Measurements from ENCODE around the gene RBMS1. TPM values are rescaled to one million over a fixed set of nuclear protein-coding genes. Genes with fewer than 3 reads are reported as not detected.

Gene RBMS1
- total and polyA plus RNA-seq, 2 donors (not counting 1 experiment from before 2014, with no cell fraction given) = 18.0 to 36.7 TPM

DNA sequence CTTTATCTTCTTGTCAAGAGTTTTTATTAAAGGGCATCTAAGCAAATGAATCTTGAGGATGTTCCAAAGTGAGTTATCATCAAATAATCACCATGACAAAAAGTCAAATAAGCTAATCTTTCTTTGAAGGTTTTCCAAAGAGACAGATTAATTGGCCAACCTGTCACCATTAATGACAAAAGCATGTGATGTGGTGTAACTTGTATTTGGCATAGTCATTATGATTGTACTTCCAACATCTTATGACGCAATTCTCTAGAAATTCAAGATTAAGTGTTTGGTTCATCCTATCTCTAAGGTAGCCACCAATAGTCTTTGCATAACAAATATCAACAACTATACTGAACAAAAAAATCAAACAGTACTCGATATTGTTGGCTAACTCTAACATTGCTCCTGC is 28.6 kb downstream of the RBMS1 start:
- TF ChIP-seq EZH2 (IDR thresholded peaks at IDR 0.05; ENCODE audit: borderline replicate concordance, insufficient read depth, low read depth, low read length, poor library complexity, severe bottlenecking) = no peak
- TF ChIP-seq, protein P1, sequence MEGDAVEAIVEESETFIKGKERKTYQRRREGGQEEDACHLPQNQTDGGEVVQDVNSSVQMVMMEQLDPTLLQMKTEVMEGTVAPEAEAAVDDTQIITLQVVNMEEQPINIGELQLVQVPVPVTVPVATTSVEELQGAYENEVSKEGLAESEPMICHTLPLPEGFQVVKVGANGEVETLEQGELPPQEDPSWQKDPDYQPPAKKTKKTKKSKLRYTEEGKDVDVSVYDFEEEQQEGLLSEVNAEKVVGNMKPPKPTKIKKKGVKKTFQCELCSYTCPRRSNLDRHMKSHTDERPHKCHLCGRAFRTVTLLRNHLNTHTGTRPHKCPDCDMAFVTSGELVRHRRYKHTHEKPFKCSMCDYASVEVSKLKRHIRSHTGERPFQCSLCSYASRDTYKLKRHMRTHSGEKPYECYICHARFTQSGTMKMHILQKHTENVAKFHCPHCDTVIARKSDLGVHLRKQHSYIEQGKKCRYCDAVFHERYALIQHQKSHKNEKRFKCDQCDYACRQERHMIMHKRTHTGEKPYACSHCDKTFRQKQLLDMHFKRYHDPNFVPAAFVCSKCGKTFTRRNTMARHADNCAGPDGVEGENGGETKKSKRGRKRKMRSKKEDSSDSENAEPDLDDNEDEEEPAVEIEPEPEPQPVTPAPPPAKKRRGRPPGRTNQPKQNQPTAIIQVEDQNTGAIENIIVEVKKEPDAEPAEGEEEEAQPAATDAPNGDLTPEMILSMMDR (IDR thresholded peaks at IDR 0.05) = no peak
- ChIA-PET POLR2A (no interaction called here), CTCF (interaction anchor here (0.7 kb wide), 1 partner anchor 21 kb away, joined by 4 read pairs; no protein-coding TSS in a partner anchor)
- no peaks in the 10 kb centered on the region for H3K27me3 ChIP-seq (replicated peaks in 1 of 4; ENCODE audit: control extremely low read depth in 1 of 4, control insufficient read depth in 3 of 4, insufficient read depth in 4 of 4, low read length in 3 of 4)
- ATAC-seq (ENCODE audit: low read depth) (no peak), DNase-seq (no peak)
- Mint-ChIP-seq H3K9me3 (ENCODE audit: insufficient read depth) (no peaks in the 10 kb centered on the region), H3K4me1 (no peaks in the 10 kb centered on the region), H3K27me3 (peaks cover 26% of the 10 kb centered on the region), H3K27ac (no peak overlapping the region), H3K4me3 (no peak overlapping the region)
- no peak overlapping the region for H3K4me3 ChIP-seq (ENCODE audit: control extremely low read depth in 1 of 5, extremely low read depth in 1 of 5, insufficient read depth in 1 of 5, low read depth in 2 of 5, low read length in 4 of 5)
- H4K20me1 ChIP-seq (ENCODE audit: control insufficient read depth, insufficient read depth, low read length, poor library complexity, severe bottlenecking) = no peaks in the 10 kb centered on the region
- H3K9me3 ChIP-seq (ENCODE audit: control extremely low read depth in 1 of 3, control insufficient read depth in 2 of 3, insufficient read depth in 1 of 3, low read length in 2 of 3) = no peaks in the 10 kb centered on the region
- intact Hi-C loops (cut with micrococcal nuclease) = no loop called here
- no peak overlapping the region for H3K9ac ChIP-seq (ENCODE audit: low read length)
- H3K4me1 ChIP-seq (ENCODE audit: control insufficient read depth in 2 of 2, insufficient read depth in 2 of 2, low read length in 2 of 2) = no peaks in the 10 kb centered on the region
- WGBS (ENCODE audit: insufficient coverage) = no CpG with 5 or more reads among the region's 2 CpGs
- H3K27ac ChIP-seq (ENCODE audit: low read length in 2 of 2) = no peak overlapping the region
- H2AFZ ChIP-seq (ENCODE audit: insufficient read depth, low read depth, low read length, poor library complexity, severe bottlenecking) = no peak overlapping the region
- H3K36me3 ChIP-seq (replicated peaks in 1 of 2; ENCODE audit: control extremely low read depth in 1 of 2, control insufficient read depth in 1 of 2, extremely low read depth in 1 of 2, insufficient read depth in 2 of 2, low read length in 1 of 2) = no peaks in the 10 kb centered on the region
- H3K79me2 ChIP-seq (ENCODE audit: control insufficient read depth, insufficient read depth, low read length) = no peaks in the 10 kb centered on the region
- H3K4me2 ChIP-seq (replicated peaks; ENCODE audit: low read depth, low read length, poor library complexity, severe bottlenecking) = no peak overlapping the region

DNA sequence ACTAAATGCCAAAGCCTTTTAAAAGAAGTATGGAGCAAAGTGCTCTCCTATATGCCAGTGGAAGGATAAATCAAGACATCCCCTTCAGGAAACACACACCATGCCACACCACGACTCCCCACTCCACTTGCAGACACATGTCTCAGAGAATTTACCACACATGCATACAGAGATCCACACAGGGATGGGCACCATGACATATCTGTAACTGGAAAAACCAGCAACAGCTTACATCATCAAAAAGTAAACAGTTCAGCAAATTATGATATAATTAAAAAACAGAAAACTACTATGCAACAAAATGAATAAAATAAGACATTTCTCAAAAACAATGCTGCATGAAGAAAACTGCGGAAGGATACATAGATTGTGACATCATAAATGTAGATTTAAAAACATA is 29.6 kb downstream of the RBMS1 start:
- no peak overlapping the region for H3K27ac Mint-ChIP-seq
- TF ChIP-seq, protein P1 (IDR thresholded peaks at IDR 0.05) = no peak
- TF ChIP-seq EZH2 (IDR thresholded peaks at IDR 0.05; ENCODE audit: borderline replicate concordance, insufficient read depth, low read depth, low read length, poor library complexity, severe bottlenecking) = no peak
- ATAC-seq (ENCODE audit: low read depth) = no peak
- H3K9me3 Mint-ChIP-seq (ENCODE audit: insufficient read depth) = no peaks in the 10 kb centered on the region
- H3K4me3 ChIP-seq (ENCODE audit: control extremely low read depth in 1 of 5, extremely low read depth in 1 of 5, insufficient read depth in 1 of 5, low read depth in 2 of 5, low read length in 4 of 5) = no peak overlapping the region
- H3K4me1 Mint-ChIP-seq = no peaks in the 10 kb centered on the region
- DNase-seq = no peak
- no peaks in the 10 kb centered on the region for H3K36me3 ChIP-seq (replicated peaks in 1 of 2; ENCODE audit: control extremely low read depth in 1 of 2, control insufficient read depth in 1 of 2, extremely low read depth in 1 of 2, insufficient read depth in 2 of 2, low read length in 1 of 2)
- no peak overlapping the region for H3K4me2 ChIP-seq (replicated peaks; ENCODE audit: low read depth, low read length, poor library complexity, severe bottlenecking)
- H4K20me1 ChIP-seq (ENCODE audit: control insufficient read depth, insufficient read depth, low read length, poor library complexity, severe bottlenecking) = no peaks in the 10 kb centered on the region
- no peak overlapping the region for H3K9ac ChIP-seq (ENCODE audit: low read length)
- H3K27me3 Mint-ChIP-seq = peaks cover 20% of the 10 kb centered on the region
- CTCF ChIA-PET = no interaction called here
- no peaks in the 10 kb centered on the region for H3K4me1 ChIP-seq (ENCODE audit: control insufficient read depth in 2 of 2, insufficient read depth in 2 of 2, low read length in 2 of 2)
- intact Hi-C loops (cut with micrococcal nuclease) = no loop called here
- H3K79me2 ChIP-seq (ENCODE audit: control insufficient read depth, insufficient read depth, low read length) = no peaks in the 10 kb centered on the region
- no peak overlapping the region for H2AFZ ChIP-seq (ENCODE audit: insufficient read depth, low read depth, low read length, poor library complexity, severe bottlenecking)
- WGBS (ENCODE audit: insufficient coverage) = 60% methylated on average over 1 of the region's 2 CpGs
- H3K27me3 ChIP-seq (replicated peaks in 1 of 4; ENCODE audit: control extremely low read depth in 1 of 4, control insufficient read depth in 3 of 4, insufficient read depth in 4 of 4, low read length in 3 of 4) = no peaks in the 10 kb centered on the region
- no peak overlapping the region for H3K27ac ChIP-seq (ENCODE audit: low read length in 2 of 2)
- no peaks in the 10 kb centered on the region for H3K9me3 ChIP-seq (ENCODE audit: control extremely low read depth in 1 of 3, control insufficient read depth in 2 of 3, insufficient read depth in 1 of 3, low read length in 2 of 3)
- POLR2A ChIA-PET = no interaction called here
- H3K4me3 Mint-ChIP-seq = no peak overlapping the region
